GM18526 (cell line): ENCODE data around the gene NKX1-1.

ENCODE experiments used
- POLR2A ChIP-seq: IDR thresholded peaks from 3 replicates; pipeline ENCODE4 v1.6.1; 2011; ENCODE audit not compliant: insufficient read length; ENCODE audit errors: extremely low read depth

Gene NKX1-1

GRCh38 chr4:1354136-1354982, 51.9 kb downstream of the NKX1-1 start:
- TF ChIP-seq POLR2A, result no peak

- no peak for TF ChIP-seq POLR2A
Measured at GRCh38 chr4:1353186-1354055, 52.8 kb downstream of the NKX1-1 start.
